Activated T-cell treated with anti-CD3 and anti-CD28 coated beads, Interleukin-2, amount 50 U/mL, for 24 hours (primary cell): ENCODE results near the gene TBCD.

ENCODE experiments used
- DNase-seq: peaks from one replicate; pipeline ENCODE4 v3.0.0-alpha.2; 2020
- H3K27ac Mint-ChIP-seq: 2 replicates; pipeline ENCODE4 v1.8.0; 2020; ENCODE audit warnings: mild to moderate bottlenecking, mixed read lengths
- H3K27me3 Mint-ChIP-seq: 2 replicates; pipeline ENCODE4 v1.8.0; 2020; ENCODE audit warnings: mixed read lengths
- H3K36me3 Mint-ChIP-seq: 2 replicates; pipeline ENCODE4 v1.8.0; 2020; ENCODE audit warnings: low read depth, mixed read lengths
- H3K4me1 Mint-ChIP-seq: 2 replicates; pipeline ENCODE4 v1.8.0; 2020; ENCODE audit warnings: low read depth, mixed read lengths
- H3K4me3 Mint-ChIP-seq: 2 replicates; pipeline ENCODE4 v1.8.0; 2020; ENCODE audit warnings: mild to moderate bottlenecking, moderate library complexity, mixed read lengths
- H3K9me3 Mint-ChIP-seq: 2 replicates; pipeline ENCODE4 v1.8.0; 2020; ENCODE audit warnings: mixed read lengths

TBCD gene

GRCh38 chr17:82861393-82861775, 109.5 kb downstream of the TBCD start:
- DNase-seq: no peak
- Mint-ChIP-seq H3K4me3 (no peak overlapping the region), H3K4me1 (peaks cover 79% of the 10 kb centered on the region), H3K36me3 (peaks cover 17% of the 10 kb centered on the region), H3K27ac (peak overlapping the region; percentile 37), H3K9me3 (no peaks in the 10 kb centered on the region), H3K27me3 (no peaks in the 10 kb centered on the region)

GRCh38 chr17:82862191-82862590, 110.3 kb downstream of the TBCD start:
- no peak for DNase-seq
- H3K27ac Mint-ChIP-seq: no peak overlapping the region
- no peaks in the 10 kb centered on the region for H3K27me3 Mint-ChIP-seq
- H3K36me3 Mint-ChIP-seq: peaks cover 15% of the 10 kb centered on the region
- peaks cover 85% of the 10 kb centered on the region for H3K4me1 Mint-ChIP-seq
- H3K9me3 Mint-ChIP-seq: no peaks in the 10 kb centered on the region
- no peak overlapping the region for H3K4me3 Mint-ChIP-seq

GRCh38 chr17:82862737-82863382, 111.0 kb downstream of the TBCD start:
- no peaks in the 10 kb centered on the region for H3K9me3 Mint-ChIP-seq
- H3K4me3 Mint-ChIP-seq: no peak overlapping the region
- H3K36me3 Mint-ChIP-seq: peaks cover 14% of the 10 kb centered on the region
- H3K4me1 Mint-ChIP-seq: peaks cover 92% of the 10 kb centered on the region
- H3K27me3 Mint-ChIP-seq: no peaks in the 10 kb centered on the region
- DNase-seq: no peak
- H3K27ac Mint-ChIP-seq: peak overlapping the region; percentile 31

- no peaks in the 10 kb centered on the region for H3K9me3 Mint-ChIP-seq
- peaks cover 89% of the 10 kb centered on the region for H3K4me1 Mint-ChIP-seq
- no peak for DNase-seq
- peak overlapping the region; percentile 95 for H3K27ac Mint-ChIP-seq
- peaks cover 12% of the 10 kb centered on the region for H3K36me3 Mint-ChIP-seq
- peak overlapping the region; percentile 71 for H3K4me3 Mint-ChIP-seq
- no peaks in the 10 kb centered on the region for H3K27me3 Mint-ChIP-seq
Observed at GRCh38 chr17:82863383-82863940, 111.6 kb downstream of the TBCD start.

- H3K4me3 Mint-ChIP-seq: peak overlapping the region; percentile 71
- no peaks in the 10 kb centered on the region for H3K9me3 Mint-ChIP-seq
- peaks cover 85% of the 10 kb centered on the region for H3K4me1 Mint-ChIP-seq
- no peaks in the 10 kb centered on the region for H3K27me3 Mint-ChIP-seq
- peak; percentile 83 for DNase-seq
- peak overlapping the region; percentile 95 for H3K27ac Mint-ChIP-seq
- H3K36me3 Mint-ChIP-seq: peaks cover 10% of the 10 kb centered on the region
Observed at GRCh38 chr17:82863941-82864712, 112.3 kb downstream of the TBCD start.

- peak overlapping the region; percentile 71 for H3K4me3 Mint-ChIP-seq
- peak overlapping the region; percentile 95 for H3K27ac Mint-ChIP-seq
- no peaks in the 10 kb centered on the region for H3K9me3 Mint-ChIP-seq
- H3K36me3 Mint-ChIP-seq: peaks cover 14% of the 10 kb centered on the region
- H3K4me1 Mint-ChIP-seq: peaks cover 79% of the 10 kb centered on the region
- DNase-seq: no peak
- no peaks in the 10 kb centered on the region for H3K27me3 Mint-ChIP-seq
Observed at GRCh38 chr17:82864713-82865248, 112.9 kb downstream of the TBCD start.

- Mint-ChIP-seq H3K36me3 (peaks cover 18% of the 10 kb centered on the region), H3K27ac (peak overlapping the region; percentile 50), H3K4me3 (no peak overlapping the region), H3K27me3 (no peaks in the 10 kb centered on the region), H3K4me1 (peaks cover 79% of the 10 kb centered on the region), H3K9me3 (no peaks in the 10 kb centered on the region)
- no peak for DNase-seq
Observed at GRCh38 chr17:82865274-82865673, 113.4 kb downstream of the TBCD start.

GRCh38 chr17:82865774-82866395, 114.0 kb downstream of the TBCD start:
- Mint-ChIP-seq H3K27me3 (no peaks in the 10 kb centered on the region), H3K9me3 (no peaks in the 10 kb centered on the region), H3K36me3 (peaks cover 25% of the 10 kb centered on the region), H3K4me1 (peaks cover 79% of the 10 kb centered on the region), H3K4me3 (peak overlapping the region; percentile 38), H3K27ac (peak overlapping the region; percentile 50)
- DNase-seq: no peak

GRCh38 chr17:82866590-82867191, 114.8 kb downstream of the TBCD start:
- Mint-ChIP-seq H3K36me3 (peaks cover 25% of the 10 kb centered on the region), H3K4me1 (peaks cover 78% of the 10 kb centered on the region), H3K27me3 (no peaks in the 10 kb centered on the region), H3K4me3 (no peak overlapping the region), H3K9me3 (no peaks in the 10 kb centered on the region), H3K27ac (peak overlapping the region; percentile 40)
- no peak for DNase-seq

GRCh38 chr17:82867763-82868325, 116.0 kb downstream of the TBCD start:
- DNase-seq: no peak
- Mint-ChIP-seq H3K27ac (peak overlapping the region; percentile 33), H3K4me3 (no peak overlapping the region), H3K36me3 (peaks cover 33% of the 10 kb centered on the region), H3K4me1 (peaks cover 73% of the 10 kb centered on the region), H3K9me3 (no peaks in the 10 kb centered on the region), H3K27me3 (no peaks in the 10 kb centered on the region)

- Mint-ChIP-seq H3K4me3 (no peak overlapping the region), H3K27me3 (no peaks in the 10 kb centered on the region), H3K36me3 (peaks cover 40% of the 10 kb centered on the region), H3K9me3 (no peaks in the 10 kb centered on the region), H3K4me1 (peaks cover 65% of the 10 kb centered on the region), H3K27ac (no peak overlapping the region)
- DNase-seq: no peak
Observed at GRCh38 chr17:82868715-82869131, 116.9 kb downstream of the TBCD start.

GRCh38 chr17:82869536-82869935, 117.7 kb downstream of the TBCD start:
- Mint-ChIP-seq H3K27me3 (no peaks in the 10 kb centered on the region), H3K36me3 (peaks cover 42% of the 10 kb centered on the region), H3K27ac (no peak overlapping the region), H3K9me3 (no peaks in the 10 kb centered on the region), H3K4me1 (peaks cover 56% of the 10 kb centered on the region), H3K4me3 (no peak overlapping the region)
- no peak for DNase-seq

- no peak overlapping the region for H3K4me3 Mint-ChIP-seq
- no peaks in the 10 kb centered on the region for H3K9me3 Mint-ChIP-seq
- peak overlapping the region; percentile 55 for H3K27ac Mint-ChIP-seq
- H3K27me3 Mint-ChIP-seq: no peaks in the 10 kb centered on the region
- H3K36me3 Mint-ChIP-seq: peaks cover 47% of the 10 kb centered on the region
- H3K4me1 Mint-ChIP-seq: peaks cover 57% of the 10 kb centered on the region
- no peak for DNase-seq
Observed at GRCh38 chr17:82870091-82870491, 118.2 kb downstream of the TBCD start.

- DNase-seq: no peak
- Mint-ChIP-seq H3K36me3 (peaks cover 51% of the 10 kb centered on the region), H3K4me1 (peaks cover 55% of the 10 kb centered on the region), H3K27me3 (no peaks in the 10 kb centered on the region), H3K27ac (peak overlapping the region; percentile 55), H3K4me3 (no peak overlapping the region), H3K9me3 (no peaks in the 10 kb centered on the region)
Observed at GRCh38 chr17:82870541-82870940, 118.7 kb downstream of the TBCD start.
